ENCODE measurements around the gene GRAMD4.

Gene GRAMD4

DNA sequence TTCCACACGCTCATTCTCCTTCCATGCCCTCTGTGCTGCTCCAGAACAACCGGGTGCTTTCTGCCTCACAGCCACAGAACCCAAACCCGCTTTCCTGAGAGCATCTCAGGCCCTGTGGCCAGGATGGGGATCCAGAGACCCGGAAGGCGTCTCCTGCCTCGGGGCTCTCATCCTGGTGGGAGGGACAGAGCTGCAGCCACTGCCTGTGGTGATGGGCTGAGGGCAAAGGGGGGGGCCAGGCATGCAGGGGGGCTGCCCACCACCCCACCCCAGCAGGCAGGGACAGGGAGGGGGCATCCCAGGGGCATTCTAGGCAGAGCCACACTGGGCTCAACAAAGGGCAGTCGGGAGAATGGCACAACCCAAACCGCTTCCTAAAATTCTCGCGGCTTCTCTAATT, 76.4 kb downstream of the GRAMD4 start:
- DNase-seq: no peak

- no peak for DNase-seq
These were observed 77.8 kb downstream of the GRAMD4 start for GRCh38 chr22:46697811-46698515.

- no peak for DNase-seq
These were observed 78.9 kb downstream of the GRAMD4 start for GRCh38 chr22:46699091-46699490.

- no peak for DNase-seq
These were observed 81.1 kb downstream of the GRAMD4 start for GRCh38 chr22:46701262-46701661.

GRCh38 chr22:46703171-46703995, 83.2 kb downstream of the GRAMD4 start:
- DNase-seq: no peak

GRCh38 chr22:46703996-46704370, 83.8 kb downstream of the GRAMD4 start:
- DNase-seq: no peak

GRCh38 chr22:46706060-46706459, 85.9 kb downstream of the GRAMD4 start:
- no peak for DNase-seq

GRCh38 chr22:46707305-46707704, 87.1 kb downstream of the GRAMD4 start:
- no peak for DNase-seq

- DNase-seq: no peak
These were observed 87.8 kb downstream of the GRAMD4 start for GRCh38 chr22:46707827-46708570.

GRCh38 chr22:46708766-46709330, 88.7 kb downstream of the GRAMD4 start:
- DNase-seq: no peak

- no peak for DNase-seq
These were observed 90.6 kb downstream of the GRAMD4 start for GRCh38 chr22:46710806-46711205.

GRCh38 chr22:46712288-46712687, 92.1 kb downstream of the GRAMD4 start:
- no peak for DNase-seq

GRCh38 chr22:46714550-46714949, 94.4 kb downstream of the GRAMD4 start:
- no peak for DNase-seq

GRCh38 chr22:46719921-46720320, 99.7 kb downstream of the GRAMD4 start:
- no peak for DNase-seq

DNA sequence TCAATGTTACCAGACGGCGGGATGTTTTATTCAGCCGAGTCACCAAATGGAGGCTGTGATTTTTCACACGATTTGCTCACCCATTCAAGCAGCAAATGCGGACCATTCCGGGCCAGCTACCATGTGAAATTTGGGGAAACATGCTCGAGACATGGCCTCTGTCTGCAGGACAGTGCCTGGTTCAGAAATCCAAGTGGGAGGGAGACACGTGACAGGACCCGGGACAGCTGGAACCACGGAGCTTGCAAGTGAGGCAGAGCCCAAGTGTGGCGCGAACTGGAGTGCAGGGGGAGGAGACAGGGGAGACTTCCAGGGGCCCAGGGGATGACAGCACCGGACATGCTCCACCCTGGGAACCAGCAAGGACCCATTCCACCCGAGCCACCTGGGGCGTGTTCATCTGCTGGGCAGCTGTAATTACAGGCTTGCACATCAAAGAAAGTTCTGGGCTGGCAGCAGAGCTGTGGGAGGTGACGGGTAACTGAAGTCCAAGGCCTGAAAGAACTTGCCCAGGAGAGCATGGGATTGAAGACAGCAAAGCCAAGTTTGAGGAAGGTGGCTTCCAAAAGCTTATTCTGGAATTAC, 101.4 kb downstream of the GRAMD4 start:
- no peak for DNase-seq

DNA sequence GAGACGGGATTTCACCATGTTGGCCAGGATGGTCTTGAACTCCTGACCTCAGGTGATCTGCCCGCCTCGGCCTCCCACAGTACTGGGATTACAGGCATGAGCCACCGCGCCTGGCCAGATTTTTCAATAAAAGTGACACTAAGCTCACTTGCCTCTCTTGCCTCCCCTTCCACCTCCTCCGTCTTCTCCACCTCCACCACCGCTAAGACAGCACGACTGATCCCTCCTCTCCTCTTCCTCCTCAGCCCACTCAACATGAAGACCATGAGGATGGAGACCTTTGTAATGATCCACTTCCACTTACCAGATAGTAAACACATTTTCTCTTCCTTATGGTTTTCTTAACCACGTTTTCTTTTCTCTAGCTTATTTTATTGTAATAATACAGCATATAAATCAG, 103.7 kb downstream of the GRAMD4 start:
- no peak for DNase-seq

DNA sequence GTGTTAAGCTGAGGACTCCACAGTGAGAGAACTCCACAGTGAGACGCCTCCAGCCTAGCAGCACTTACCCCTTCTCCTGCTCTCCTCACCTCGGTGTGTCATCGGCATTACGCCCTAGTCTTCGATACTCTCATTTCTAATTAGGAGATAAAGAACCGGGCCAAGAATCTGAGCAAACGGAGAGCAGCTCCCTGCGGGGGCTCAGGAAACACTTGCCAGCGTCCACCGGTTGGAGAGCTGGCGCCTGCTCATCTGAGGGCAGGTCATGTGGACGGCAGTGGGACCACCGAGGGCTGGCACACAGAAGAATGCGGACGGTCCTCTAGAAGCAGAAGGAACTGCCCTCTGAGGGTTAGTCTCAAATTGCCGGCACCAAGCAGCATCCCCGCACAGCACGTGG, 104.9 kb downstream of the GRAMD4 start:
- no peak for DNase-seq

- DNase-seq: peak; percentile 63
These were observed 106.1 kb downstream of the GRAMD4 start for GRCh38 chr22:46726066-46726985.

GRCh38 chr22:46726986-46727317, 106.8 kb downstream of the GRAMD4 start:
- no peak for DNase-seq

DNA sequence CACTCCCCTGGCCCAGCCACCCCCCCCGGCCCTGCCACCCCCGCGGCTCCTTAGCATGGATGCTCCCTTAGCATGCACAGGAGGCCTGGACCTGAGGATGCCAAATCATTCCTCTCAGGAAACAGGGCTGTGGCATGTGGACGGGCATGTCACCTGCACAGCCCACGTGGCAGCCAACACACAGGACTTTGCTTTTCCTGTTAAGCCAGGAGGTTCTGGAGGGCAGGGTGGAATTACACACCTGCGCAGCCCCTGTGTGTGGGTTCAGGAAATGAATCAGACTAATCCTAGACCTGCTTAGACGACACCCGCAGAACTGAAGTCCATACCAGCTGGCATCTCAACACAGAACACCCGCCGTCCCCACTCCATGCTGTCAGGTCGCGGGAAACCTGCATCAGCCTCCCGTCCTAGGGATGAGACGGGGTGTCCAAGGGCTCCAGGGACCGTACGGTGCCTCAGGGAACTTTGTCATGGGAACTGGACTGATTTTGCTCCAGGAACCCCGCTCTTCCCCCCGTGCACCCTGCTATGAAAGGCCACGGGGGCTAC, 107.7 kb downstream of the GRAMD4 start:
- no peak for DNase-seq

DNA sequence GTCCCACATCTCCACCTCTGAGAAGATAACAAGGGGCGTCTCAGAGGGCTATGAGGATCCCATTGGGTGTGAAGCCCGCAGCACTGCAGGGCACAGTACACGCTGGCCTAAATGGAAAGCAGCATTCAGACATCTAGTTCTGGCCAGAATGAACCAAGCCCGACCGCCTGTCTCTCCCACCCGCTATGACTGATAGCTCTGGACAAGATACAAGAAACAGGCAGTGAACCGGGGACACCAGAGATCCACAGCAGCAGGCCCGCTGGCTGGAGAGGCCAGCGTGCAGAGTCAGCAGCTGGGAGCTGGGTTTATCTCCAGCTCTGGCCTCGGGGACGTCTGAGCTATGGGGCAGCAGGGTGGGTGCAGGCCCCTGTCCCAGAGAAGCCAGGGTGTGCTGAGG, 108.3 kb downstream of the GRAMD4 start:
- DNase-seq: no peak

Data from NCI-H345 (cell line).